ENCODE measurements around the gene MMP17.

Gene MMP17

DNA sequence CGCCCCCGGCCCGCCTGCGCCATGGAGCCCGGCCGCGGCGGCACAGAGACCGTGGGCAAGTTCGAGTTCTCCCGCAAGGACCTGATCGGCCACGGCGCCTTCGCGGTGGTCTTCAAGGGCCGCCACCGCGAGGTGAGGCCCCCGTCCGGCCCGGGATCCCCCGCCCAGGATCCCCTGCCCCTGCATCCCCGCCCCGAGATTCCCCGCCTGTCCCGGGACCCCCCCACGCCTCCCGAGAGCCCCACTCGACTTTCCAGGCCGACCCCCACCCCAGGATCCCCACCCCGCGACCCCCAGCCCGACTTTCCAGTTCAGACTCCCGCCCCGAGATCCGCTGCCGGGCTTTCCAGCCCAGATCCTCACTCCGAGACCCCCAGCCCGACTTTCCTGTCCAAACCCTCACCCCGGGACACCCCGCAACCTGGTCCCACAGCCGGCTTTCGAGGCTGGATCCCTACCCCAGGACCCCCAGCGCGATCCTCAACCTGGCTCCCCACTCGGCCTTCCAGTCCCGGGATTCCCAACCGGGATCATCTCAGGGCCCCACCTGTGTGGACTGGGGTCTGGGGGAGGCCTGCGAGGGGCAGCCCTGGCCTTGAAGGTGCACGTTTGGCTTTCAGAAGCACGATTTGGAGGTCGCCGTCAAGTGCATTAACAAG is 66.9 kb downstream of the MMP17 start:
- DNase-seq (ENCODE audit: low read depth in 2 of 2) = no peak

DNA sequence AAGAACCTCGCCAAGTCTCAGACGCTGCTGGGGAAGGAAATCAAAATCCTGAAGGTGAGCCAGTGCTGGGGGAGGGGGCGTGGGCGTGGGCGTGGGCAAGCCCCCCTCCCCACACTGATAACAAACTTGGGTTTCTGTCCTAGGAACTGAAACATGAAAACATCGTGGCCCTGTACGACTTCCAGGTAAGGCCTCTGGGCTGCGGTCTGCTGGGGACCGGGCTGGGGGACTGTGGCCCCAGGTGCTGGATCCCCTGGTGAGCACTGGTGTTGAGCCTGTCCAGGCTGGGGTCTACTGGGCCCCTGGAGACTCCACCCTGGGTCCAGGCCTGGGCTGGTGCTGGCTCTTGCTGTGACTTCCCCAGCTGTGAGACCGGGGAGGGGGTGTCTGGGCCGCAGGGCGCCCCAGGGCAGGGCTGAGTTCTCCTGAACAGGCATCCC is 67.5 kb downstream of the MMP17 start:
- no peak for DNase-seq (ENCODE audit: low read depth in 2 of 2)

DNA sequence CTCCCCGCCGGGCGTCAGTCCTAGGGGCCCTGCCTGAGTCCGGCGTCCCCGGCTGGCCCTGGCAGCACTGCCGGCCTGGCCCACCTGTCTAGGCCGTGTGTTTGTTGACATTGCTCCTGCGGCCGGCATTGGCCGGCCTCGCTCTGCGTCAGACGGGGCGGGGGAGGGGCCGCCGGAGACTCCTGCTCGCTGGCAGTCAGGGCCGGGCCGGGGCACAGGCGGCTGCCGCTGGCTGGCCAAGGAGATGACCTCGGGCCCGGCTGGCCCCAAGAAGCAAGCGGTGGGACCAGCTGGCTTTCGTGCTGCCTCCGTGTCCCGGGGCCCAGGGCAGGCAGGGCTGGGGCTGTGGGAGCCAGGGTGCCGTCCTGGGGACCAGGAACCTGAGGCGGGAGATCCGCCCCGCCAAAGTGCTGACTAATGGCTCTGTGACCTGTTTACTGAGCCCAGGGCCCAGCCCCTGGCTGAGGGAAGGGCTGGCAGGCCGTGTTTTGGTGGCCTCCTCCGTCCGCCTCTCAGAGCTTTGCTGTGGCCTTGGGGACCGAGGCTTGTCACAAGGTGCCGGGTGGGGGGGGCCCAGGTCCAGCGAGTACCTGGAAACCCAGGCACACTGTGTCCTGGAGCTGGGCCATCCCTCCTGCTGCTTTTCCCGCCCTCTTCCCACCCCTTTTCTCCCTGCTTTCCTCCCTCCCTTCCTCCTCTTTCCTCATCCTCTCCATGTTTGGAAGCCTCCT is 68.1 kb downstream of the MMP17 start:
- DNase-seq (ENCODE audit: low read depth in 2 of 2) = peak; percentile 25 to 44

DNA sequence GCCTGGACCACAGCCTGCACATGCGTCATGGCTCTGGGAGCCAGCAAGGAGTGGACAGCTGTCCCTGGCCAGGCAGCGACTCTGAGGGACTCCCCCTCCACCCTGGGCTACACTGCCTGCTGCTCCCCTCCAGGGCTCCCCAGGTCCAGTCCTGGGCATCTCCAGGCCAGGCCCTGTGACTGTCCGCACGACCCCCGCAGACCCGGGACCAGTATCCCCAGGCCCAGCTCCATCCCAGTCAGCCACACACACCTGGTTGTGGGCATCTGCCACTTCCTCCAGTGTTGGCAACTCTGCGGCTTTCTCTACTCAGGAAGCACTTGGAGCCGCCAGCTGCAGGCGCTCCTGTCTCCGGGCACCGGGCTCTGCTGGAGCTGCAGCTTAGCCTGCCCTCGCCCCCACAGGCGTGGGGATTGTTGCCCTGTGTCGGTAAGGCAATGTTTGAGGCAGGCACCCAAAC is 68.6 kb downstream of the MMP17 start:
- DNase-seq (ENCODE audit: low read depth in 2 of 2) = no peak

DNA sequence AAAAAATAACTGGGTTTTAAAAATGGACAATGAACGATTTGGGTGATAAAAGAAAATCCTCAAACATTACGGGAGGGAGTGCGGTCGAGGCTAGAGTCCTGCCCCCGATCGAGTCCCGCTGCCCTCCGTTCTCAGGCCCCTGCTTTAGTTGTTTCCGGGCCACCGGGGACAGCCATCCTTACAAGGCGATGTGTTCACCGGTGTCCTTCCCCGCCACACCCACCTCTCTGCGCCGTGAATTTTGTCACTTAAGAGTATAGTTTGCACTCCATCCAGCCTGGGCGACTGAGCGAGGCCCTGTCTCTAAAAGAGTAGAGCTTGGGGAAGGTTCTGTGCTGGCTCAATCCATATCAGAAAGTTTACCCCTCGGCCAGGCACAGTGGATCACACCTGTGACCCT is 69.1 kb downstream of the MMP17 start:
- DNase-seq (ENCODE audit: low read depth in 2 of 2) = no peak

DNA sequence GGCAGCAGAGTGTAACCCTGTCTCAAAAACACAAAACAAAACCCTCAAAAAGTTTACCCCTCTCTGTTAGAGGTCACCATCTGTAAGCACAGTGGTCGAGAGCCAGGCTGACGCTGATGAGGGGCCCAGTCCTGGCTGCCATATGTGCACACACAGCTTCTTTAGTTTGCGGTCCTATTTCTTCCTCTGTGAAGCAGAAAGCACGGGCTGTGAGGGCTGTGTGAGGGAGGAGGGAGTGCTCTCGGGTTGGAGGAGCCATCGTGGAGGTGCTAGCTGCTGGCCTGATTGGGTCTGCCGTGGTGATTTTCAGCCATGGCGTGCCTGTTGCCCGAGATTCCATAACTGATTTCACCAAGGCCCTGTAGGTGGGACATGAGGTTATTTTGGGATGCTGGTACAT is 69.7 kb downstream of the MMP17 start:
- no peak for DNase-seq (ENCODE audit: low read depth in 2 of 2)

DNA sequence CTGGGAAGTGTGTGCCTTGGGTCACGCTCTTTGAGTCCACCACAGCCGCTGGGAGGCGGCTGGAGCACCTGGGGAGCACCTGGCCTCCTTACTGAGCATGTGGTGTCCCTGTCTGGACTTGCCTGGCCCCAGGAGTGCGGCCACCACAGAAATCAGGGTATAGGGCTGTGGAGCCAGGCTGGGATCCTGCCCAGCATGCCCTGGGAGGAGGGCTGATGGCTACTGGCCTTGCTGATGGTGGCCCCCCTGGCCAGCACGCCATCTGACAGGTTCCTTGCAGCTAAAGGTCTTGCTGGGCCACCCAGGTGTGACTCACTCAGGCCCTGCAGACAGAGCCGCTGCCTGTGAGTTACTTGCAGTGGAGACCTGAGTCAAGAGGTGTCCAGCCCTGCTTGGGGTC is 72.2 kb downstream of the MMP17 start:
- no peak for DNase-seq (ENCODE audit: low read depth in 2 of 2)
